Lower lobe of right lung (tissue), 2 donors: ENCODE measurements around the gene SNW1. TPM values are rescaled to one million over a fixed set of nuclear protein-coding genes. Genes with fewer than 3 reads are reported as not detected.

Experiments
- ATAC-seq, 2 donors: fragments of 200-7000 bp; cut with Tn5 transposase; one replicate each; pipeline ENCODE4 v1.9.1; 2020 to 2022; ENCODE audit warnings: mild to moderate bottlenecking in 2 of 2, moderate library complexity in 2 of 2
- DNase-seq: peaks from one replicate; pipeline ENCODE4 v3.0.0-alpha.2; 2020
- H3K27ac ChIP-seq: fragments of 200-600 bp; one replicate; pipeline ENCODE4 v1.8.0; 2022
- H3K27me3 ChIP-seq: fragments of 200-600 bp; one replicate; pipeline ENCODE4 v1.8.0; 2022; ENCODE audit warnings: low read depth
- H3K36me3 ChIP-seq: fragments of 200-600 bp; one replicate; pipeline ENCODE4 v1.8.0; 2022; ENCODE audit warnings: mild to moderate bottlenecking
- H3K4me1 ChIP-seq: fragments of 200-600 bp; one replicate; pipeline ENCODE4 v1.8.0; 2022
- H3K4me3 ChIP-seq: fragments of 200-600 bp; one replicate; pipeline ENCODE4 v1.8.0; 2022; ENCODE audit warnings: mild to moderate bottlenecking
- H3K9me3 ChIP-seq: fragments of 200-600 bp; one replicate; pipeline ENCODE4 v1.8.0; 2022
- CTCF ChIP-seq: fragments of 200-600 bp; IDR thresholded peaks from one replicate; pipeline ENCODE4 v1.8.0; 2022; ENCODE audit warnings: antibody characterized with exemption, mild to moderate bottlenecking
- intact Hi-C: fragments of 100-400 bp; cut with DNase I; formaldehyde crosslinking; loops from one replicate; pipeline ENCODE4 v1.11.0; 2022
- total RNA-seq: library from RNA; stranded (reverse); fragmentation: NEBNext Ultra II Directional; extraction: Animal tissue kit (Norgen Biotek cat#: 25700); gene quantifications from one replicate; pipeline ENCODE4 v1.2.1, GENCODE V29; 2021
- donor health status: DM: no; HTN: yes; CAD: no; lungs with severe emphysema.

The SNW1 gene
- total RNA-seq, 1 donor from 2014 or later = 61.7 TPM

GRCh38 chr14:77708749-77709148, 52.2 kb downstream of the SNW1 start:
- intact Hi-C loops = no loop called here
- Histone ChIP-seq H3K36me3 (peaks cover 52% of the 10 kb centered on the region), H3K27ac (no peak overlapping the region), H3K9me3 (no peaks in the 10 kb centered on the region), H3K4me1 (peaks cover 31% of the 10 kb centered on the region), H3K4me3 (peak overlapping the region; percentile 96), H3K27me3 (no peaks in the 10 kb centered on the region)
- no peak for DNase-seq
- ATAC-seq = no peak
- no peak for TF ChIP-seq CTCF

- H3K27me3 ChIP-seq = no peaks in the 10 kb centered on the region
- peak; percentile 90 for DNase-seq
- TF ChIP-seq CTCF = no peak
- peaks cover 31% of the 10 kb centered on the region for H3K4me1 ChIP-seq
- H3K4me3 ChIP-seq = peak within 1 kb of the TSS; percentile 96
- H3K36me3 ChIP-seq = peaks cover 52% of the 10 kb centered on the region
- H3K27ac ChIP-seq = peak within 1 kb of the TSS; percentile 78
- ATAC-seq = peak; percentile 96 to 99
- intact Hi-C loops = no loop called here
- H3K9me3 ChIP-seq = no peaks in the 10 kb centered on the region
Observed at GRCh38 chr14:77707724-77708408, 53.1 kb downstream of the SNW1 start, which contains the start of the genes ALKBH1 and SLIRP. ALKBH1 (minus strand) TSS chr14:77708023; CDS start chr14:77708004, 19 bp downstream. SLIRP (plus strand) TSS chr14:77708103; CDS start chr14:77708112, 9 bp downstream.

- Histone ChIP-seq H3K27ac (peak overlapping the region; percentile 78), H3K36me3 (peaks cover 52% of the 10 kb centered on the region), H3K9me3 (no peaks in the 10 kb centered on the region), H3K27me3 (no peaks in the 10 kb centered on the region), H3K4me1 (peaks cover 31% of the 10 kb centered on the region), H3K4me3 (peak overlapping the region; percentile 96)
- TF ChIP-seq CTCF = peak; percentile 20
- ATAC-seq (peak; percentile 41 to 54), DNase-seq (no peak)
- intact Hi-C loops = no loop called here
Observed at GRCh38 chr14:77707355-77707723, 53.6 kb downstream of the SNW1 start.

GRCh38 chr14:77691259-77691658, 69.7 kb downstream of the SNW1 start:
- peaks cover 82% of the 10 kb centered on the region for H3K36me3 ChIP-seq

GRCh38 chr14:77682158-77682553, 78.8 kb downstream of the SNW1 start:
- Histone ChIP-seq H3K4me3 (no peak overlapping the region), H3K36me3 (peaks cover 54% of the 10 kb centered on the region), H3K27ac (no peak overlapping the region), H3K4me1 (peaks cover 7% of the 10 kb centered on the region), H3K27me3 (no peaks in the 10 kb centered on the region), H3K9me3 (no peaks in the 10 kb centered on the region)
- ATAC-seq = peak in 1 of 2 donors; percentile 86
- DNase-seq = no peak
- TF ChIP-seq CTCF = no peak
- intact Hi-C loops = no loop called here

More at GRCh38 chr14:77691259-77691658, 69.7 kb downstream of the SNW1 start:
- ATAC-seq = no peak
- no peaks in the 10 kb centered on the region for H3K9me3 ChIP-seq
- H3K4me1 ChIP-seq = no peaks in the 10 kb centered on the region
- no peaks in the 10 kb centered on the region for H3K27me3 ChIP-seq
- TF ChIP-seq CTCF = no peak
- intact Hi-C loops = no loop called here
- no peak overlapping the region for H3K4me3 ChIP-seq
- DNase-seq = no peak
- H3K27ac ChIP-seq = no peak overlapping the region
